HG03108 (cell line): ENCODE data around the gene GSE1.

Experiments used
- ATAC-seq: cut with Tn5 transposase; IDR thresholded peaks from one replicate; pipeline ENCODE4 v1.9.1; 2021; ENCODE audit warnings: moderate library complexity; ENCODE audit not compliant: unreplicated experiment

Gene GSE1

GRCh38 chr16:85717393-85718152, 104.5 kb downstream of the GSE1 start:
- ATAC-seq: no peak

GRCh38 chr16:85718153-85718477, 105.0 kb downstream of the GSE1 start:
- no peak for ATAC-seq

DNA sequence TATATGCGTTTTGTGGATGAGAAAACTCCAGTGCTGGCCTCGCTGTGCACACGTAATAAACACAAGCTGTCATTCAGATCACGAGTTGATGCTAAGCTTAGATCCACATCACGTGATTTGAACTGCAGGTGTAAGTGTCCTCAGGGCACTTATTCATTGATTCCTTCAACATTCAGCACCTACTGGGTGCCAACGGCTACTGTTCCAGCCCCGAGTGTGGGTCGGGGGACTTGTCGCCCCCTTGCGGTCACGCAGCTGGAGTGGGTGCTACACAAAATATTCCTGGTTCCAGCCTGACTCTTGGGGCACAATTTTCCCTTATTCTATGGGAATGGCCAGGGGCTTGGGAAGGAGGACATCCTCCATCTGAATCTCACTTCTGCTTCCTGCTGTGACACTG, 105.6 kb downstream of the GSE1 start:
- ATAC-seq: no peak

DNA sequence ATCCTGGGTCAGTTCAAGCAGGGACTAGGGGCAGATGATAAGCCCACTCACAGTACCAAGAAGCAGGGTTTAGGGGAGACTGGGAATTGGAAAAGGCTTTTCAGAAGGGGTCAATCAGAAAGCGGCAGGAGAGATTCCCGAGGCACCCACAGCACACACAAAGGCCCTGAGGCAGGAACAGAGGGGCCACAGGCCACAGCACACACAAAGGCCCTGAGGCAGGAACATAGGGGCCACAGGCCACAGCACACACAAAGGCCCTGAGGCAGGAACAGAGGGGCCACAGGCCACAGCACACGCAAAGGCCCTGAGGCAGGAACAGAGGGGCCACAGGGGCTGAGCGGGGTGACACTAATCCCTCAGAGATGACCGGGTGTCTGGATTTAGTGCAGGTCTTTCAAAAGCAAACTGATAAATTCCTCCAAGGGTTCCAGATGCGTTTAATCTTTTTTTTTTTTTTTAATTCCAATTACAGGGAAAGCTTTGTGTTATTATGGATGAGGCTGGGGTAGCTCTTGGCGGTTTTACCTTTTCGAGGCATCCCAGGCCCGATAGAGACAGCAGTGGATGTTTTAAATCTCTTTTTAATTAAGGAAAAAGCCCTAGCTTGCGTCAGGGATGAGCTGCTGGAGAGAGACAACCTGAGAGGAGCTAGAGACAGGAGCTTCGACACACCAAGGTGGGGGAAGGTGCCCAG, 106.6 kb downstream of the GSE1 start:
- no peak for ATAC-seq

- ATAC-seq: no peak
These were observed 107.1 kb downstream of the GSE1 start for GRCh38 chr16:85720302-85720637.

- no peak for ATAC-seq
These were observed 109.2 kb downstream of the GSE1 start for GRCh38 chr16:85722128-85722893.

DNA sequence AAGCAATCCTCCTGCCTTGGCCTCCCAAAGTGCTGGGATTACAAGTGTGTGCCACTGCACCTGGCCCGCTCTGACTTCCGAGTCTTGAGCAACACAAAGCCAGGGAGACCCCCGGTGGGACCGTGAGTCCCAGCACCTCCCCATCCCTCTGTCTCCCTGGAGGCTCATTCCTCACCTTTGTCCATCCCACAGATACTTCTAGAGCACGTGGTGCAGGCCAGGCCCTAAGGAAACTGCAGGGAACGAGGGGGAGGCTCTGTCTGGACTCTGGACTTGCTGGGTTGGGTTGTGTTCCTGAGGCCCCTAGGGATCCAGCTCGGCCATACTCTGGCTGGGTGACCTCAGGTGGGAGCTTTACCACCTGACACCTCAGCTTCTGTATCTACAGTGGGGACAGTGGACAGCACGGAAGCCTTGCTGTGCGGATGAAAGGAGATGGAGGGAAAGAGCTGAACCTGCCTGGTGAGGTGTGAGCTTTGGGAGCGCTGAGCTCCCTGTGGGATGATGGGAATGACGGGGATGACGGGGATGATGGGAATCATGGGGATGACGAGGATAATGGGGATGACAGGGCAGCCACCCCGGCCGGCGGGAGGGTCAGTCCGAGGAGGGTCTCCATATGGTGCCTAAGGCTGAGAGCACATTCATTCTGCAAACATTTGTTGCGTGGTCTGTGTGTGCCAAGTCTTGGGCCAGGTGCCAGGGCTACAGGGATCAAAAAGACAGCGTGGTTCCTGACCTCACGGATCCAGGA, 111.2 kb downstream of the GSE1 start:
- no peak for ATAC-seq

DNA sequence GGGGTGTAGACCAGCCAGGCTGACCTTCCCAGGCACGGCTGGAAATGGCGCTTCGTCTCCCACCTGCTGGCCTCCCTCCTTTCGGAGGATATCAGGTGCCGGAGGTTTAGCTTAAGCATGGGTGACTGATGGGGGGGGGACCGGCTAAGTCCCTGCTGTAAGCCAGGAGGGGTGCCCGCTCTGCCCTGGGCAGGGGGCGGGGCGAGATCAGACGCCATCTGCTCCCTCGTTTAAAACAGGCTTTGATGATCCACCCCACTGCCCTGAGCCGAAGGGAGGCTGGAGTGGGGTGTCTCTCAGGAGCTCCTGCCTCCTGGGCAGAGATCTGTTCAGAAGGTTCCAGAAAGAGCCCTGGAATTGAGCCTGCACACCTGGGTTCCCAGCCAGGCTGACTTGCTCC, 111.8 kb downstream of the GSE1 start:
- no peak for ATAC-seq
